ENCODE results near the gene HAND1.

DNA sequence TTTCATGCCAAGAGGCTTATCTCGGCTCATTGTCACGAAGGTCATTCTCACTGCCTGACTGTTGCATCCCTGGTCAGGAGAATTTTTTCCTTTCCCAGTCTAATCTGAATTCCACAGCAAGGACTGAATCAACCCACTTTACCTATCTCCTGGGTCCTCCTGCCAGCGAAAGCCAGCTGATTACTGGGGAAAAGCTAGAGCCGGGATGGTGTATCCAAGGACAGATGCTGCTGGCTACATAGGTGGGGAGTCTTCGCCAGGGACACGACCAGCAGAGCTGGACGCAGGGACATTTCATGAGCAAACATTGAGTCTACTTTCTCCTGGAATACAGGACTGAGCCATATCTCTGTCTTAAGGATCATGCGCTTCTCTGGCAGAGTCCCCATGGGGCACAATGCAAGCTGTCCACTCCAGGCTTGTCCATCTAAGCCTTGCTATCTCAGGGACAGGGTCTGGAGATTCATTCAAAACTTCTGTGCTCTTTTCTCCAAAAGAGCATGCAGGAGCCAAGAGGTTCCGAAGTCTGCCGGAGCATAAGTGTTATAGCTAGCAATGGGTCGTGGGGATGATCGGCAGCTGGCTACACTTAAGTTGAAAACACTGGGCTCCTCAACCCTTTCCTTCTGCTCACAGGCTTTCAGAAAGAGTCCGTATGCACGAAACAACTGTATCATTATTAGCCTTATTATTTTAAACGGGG is 6.5 kb upstream of the HAND1 start:
- TF ChIP-seq, protein P1, sequence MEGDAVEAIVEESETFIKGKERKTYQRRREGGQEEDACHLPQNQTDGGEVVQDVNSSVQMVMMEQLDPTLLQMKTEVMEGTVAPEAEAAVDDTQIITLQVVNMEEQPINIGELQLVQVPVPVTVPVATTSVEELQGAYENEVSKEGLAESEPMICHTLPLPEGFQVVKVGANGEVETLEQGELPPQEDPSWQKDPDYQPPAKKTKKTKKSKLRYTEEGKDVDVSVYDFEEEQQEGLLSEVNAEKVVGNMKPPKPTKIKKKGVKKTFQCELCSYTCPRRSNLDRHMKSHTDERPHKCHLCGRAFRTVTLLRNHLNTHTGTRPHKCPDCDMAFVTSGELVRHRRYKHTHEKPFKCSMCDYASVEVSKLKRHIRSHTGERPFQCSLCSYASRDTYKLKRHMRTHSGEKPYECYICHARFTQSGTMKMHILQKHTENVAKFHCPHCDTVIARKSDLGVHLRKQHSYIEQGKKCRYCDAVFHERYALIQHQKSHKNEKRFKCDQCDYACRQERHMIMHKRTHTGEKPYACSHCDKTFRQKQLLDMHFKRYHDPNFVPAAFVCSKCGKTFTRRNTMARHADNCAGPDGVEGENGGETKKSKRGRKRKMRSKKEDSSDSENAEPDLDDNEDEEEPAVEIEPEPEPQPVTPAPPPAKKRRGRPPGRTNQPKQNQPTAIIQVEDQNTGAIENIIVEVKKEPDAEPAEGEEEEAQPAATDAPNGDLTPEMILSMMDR (IDR thresholded peaks at IDR 0.05) = no peak
- no peak for TF ChIP-seq POLR2A (IDR thresholded peaks at IDR 0.05)
